IMR-90 (cell line): ENCODE measurements around the gene MRTFA. TPM values are rescaled to one million over a fixed set of nuclear protein-coding genes. Genes with fewer than 3 reads are reported as not detected.

Experiments used
- ATAC-seq: fragments of 200-7000 bp; cut with Tn5 transposase; 2 replicates; pipeline ENCODE4 v1.9.1; 2020; ENCODE audit warnings: low read depth, mild to moderate bottlenecking, moderate library complexity
- BruUV-seq: library from RNA; stranded (reverse); fragments of 400-500 nt; replicated peaks from 2 replicates; lab custom pipeline; 2021; lab: Mats Ljungman, UMichigan
- CTCF ChIA-PET: fragments of 300-600 bp; formaldehyde crosslinking; extraction: SDS; loops from one replicate; lab custom pipeline; 2021; ENCODE audit warnings: antibody characterized with exemption; lab: Yijun Ruan, JAX
- POLR2A ChIA-PET: fragments of 300-600 bp; sonication (Branson Sonifier 250); formaldehyde crosslinking; loops from one replicate; lab custom pipeline; 2022; ENCODE audit warnings: antibody characterized with exemption; ENCODE audit not compliant: unreplicated experiment; lab: Charles Lee
- DNase-seq: peaks from one replicate; pipeline ENCODE4 v3.0.0; 2013
- H2AFZ ChIP-seq: replicated peaks from 2 replicates; pipeline ENCODE3; 2013; ENCODE audit warnings: low read length, mild to moderate bottlenecking; ENCODE audit not compliant: poor library complexity
- H2AK5ac ChIP-seq: 2 replicates; pipeline ENCODE4 v1.6.1; 2013; ENCODE audit warnings: low read depth, low read length, inconsistent platforms
- H2AK9ac ChIP-seq: replicated peaks from 2 replicates; pipeline ENCODE3; 2013; ENCODE audit warnings: mild to moderate bottlenecking, low read depth, low read length, moderate library complexity; ENCODE audit not compliant: poor library complexity
- H2BK120ac ChIP-seq: 2 replicates; pipeline ENCODE4 v1.6.1; 2013; ENCODE audit warnings: low read depth, low read length, inconsistent platforms
- H2BK15ac ChIP-seq: 3 replicates; pipeline ENCODE4 v1.6.1; 2013; ENCODE audit warnings: low read depth, low read length, inconsistent platforms
- H2BK20ac ChIP-seq: 2 replicates; pipeline ENCODE4 v1.6.1; 2013; ENCODE audit warnings: low read depth, mild to moderate bottlenecking, inconsistent platforms, low read length, moderate library complexity
- H2BK5ac ChIP-seq: 2 replicates; pipeline ENCODE4 v1.6.1; 2013; ENCODE audit warnings: mild to moderate bottlenecking, low read depth, low read length, inconsistent platforms; ENCODE audit not compliant: poor library complexity, severe bottlenecking
- H3K14ac ChIP-seq: replicated peaks from 2 replicates; pipeline ENCODE4 v1.6.1; 2013; ENCODE audit warnings: low read depth, low read length, inconsistent platforms
- H3K18ac ChIP-seq: 2 replicates; pipeline ENCODE4 v1.6.1; 2013; ENCODE audit warnings: low read depth, low read length, control low read depth
- H3K23ac ChIP-seq: 2 replicates; pipeline ENCODE4 v1.6.1; 2013; ENCODE audit warnings: low read depth, low read length, inconsistent platforms
- H3K27ac ChIP-seq: 2 replicates; pipeline ENCODE4 v1.5.1; 2013; ENCODE audit warnings: mild to moderate bottlenecking, control low read depth, low read length; ENCODE audit not compliant: insufficient read depth
- H3K27me3 ChIP-seq: 2 replicates; pipeline ENCODE4 v1.6.1; 2013; ENCODE audit warnings: low read length; ENCODE audit not compliant: control insufficient read depth, insufficient read depth
- H3K36me3 ChIP-seq: 2 replicates; pipeline ENCODE4 v1.6.1; 2013; ENCODE audit warnings: low read length, mixed read lengths; ENCODE audit not compliant: control insufficient read depth, insufficient read depth
- H3K4ac ChIP-seq: 2 replicates; pipeline ENCODE4 v1.6.1; 2013; ENCODE audit warnings: low read depth, low read length, inconsistent platforms
- H3K4me1 ChIP-seq: 2 replicates; pipeline ENCODE4 v1.6.1; 2013; ENCODE audit warnings: low read length, mixed read lengths; ENCODE audit not compliant: control insufficient read depth, insufficient read depth
- H3K4me2 ChIP-seq: 2 replicates; pipeline ENCODE4 v1.6.1; 2013; ENCODE audit warnings: low read depth, mild to moderate bottlenecking, control low read depth, low read length, moderate library complexity
- H3K4me3 ChIP-seq: 2 replicates; pipeline ENCODE4 v1.5.1; 2013; ENCODE audit warnings: low read depth, mild to moderate bottlenecking, control low read depth, low read length, moderate library complexity; ENCODE audit not compliant: insufficient read depth
- H3K56ac ChIP-seq: 2 replicates; pipeline ENCODE4 v1.6.1; 2013; ENCODE audit warnings: low read length, inconsistent platforms; ENCODE audit not compliant: insufficient read depth; ENCODE audit errors: extremely low read depth
- H3K79me1 ChIP-seq, 2 experiments: 2 replicates each; pipeline ENCODE4 v1.6.1; 2013; ENCODE audit warnings: low read length in 2 of 2, inconsistent platforms in 1 of 2, low read depth in 1 of 2
- H3K9ac ChIP-seq: 2 replicates; pipeline ENCODE4 v1.6.1; 2013; ENCODE audit warnings: low read depth, low read length, control low read depth
- H3K9me1 ChIP-seq: 2 replicates; pipeline ENCODE4 v1.6.1; 2013; ENCODE audit warnings: low read length, inconsistent platforms; ENCODE audit not compliant: insufficient read depth
- H3K9me3 ChIP-seq: 2 replicates; pipeline ENCODE4 v1.6.1; 2013; ENCODE audit warnings: low read length; ENCODE audit not compliant: control insufficient read depth, insufficient read depth
- H4K20me1 ChIP-seq: 2 replicates; pipeline ENCODE4 v1.6.1; 2013; ENCODE audit warnings: low read length, inconsistent platforms; ENCODE audit not compliant: insufficient read depth
- H4K5ac ChIP-seq: 2 replicates; pipeline ENCODE4 v1.6.1; 2013; ENCODE audit warnings: mild to moderate bottlenecking, low read depth, low read length, control low read depth
- H4K8ac ChIP-seq, 2 experiments: 2 replicates each; pipeline ENCODE4 v1.6.1; 2013; ENCODE audit warnings: low read depth in 2 of 2, low read length in 2 of 2, control low read depth in 1 of 2, inconsistent platforms in 1 of 2
- H4K91ac ChIP-seq: 2 replicates; pipeline ENCODE4 v1.6.1; 2013; ENCODE audit warnings: low read depth, low read length, inconsistent platforms; ENCODE audit not compliant: insufficient read depth
- BHLHE40 ChIP-seq: fragments of 150-350 bp; IDR thresholded peaks from 2 replicates; pipeline ENCODE4 v1.6.1; 2016; ENCODE audit warnings: mild to moderate bottlenecking, low read depth, low read length
- CEBPB ChIP-seq: IDR thresholded peaks from 2 replicates; pipeline ENCODE4 v1.6.1; 2012; ENCODE audit warnings: low read depth, low read length, improper control_type of control experiment
- CTCF ChIP-seq: conservative IDR thresholded peaks from 2 replicates; pipeline ENCODE4 v1.5.1; 2012; ENCODE audit warnings: mild to moderate bottlenecking, low read depth, low read length, improper control_type of control experiment
- ELK1 ChIP-seq: fragments of 150-350 bp; IDR thresholded peaks from 2 replicates; pipeline ENCODE4 v1.6.1; 2016; ENCODE audit warnings: low read depth, mild to moderate bottlenecking, low read length, moderate library complexity, borderline replicate concordance
- FOS ChIP-seq: fragments of 150-350 bp; IDR thresholded peaks from 2 replicates; pipeline ENCODE4 v1.6.1; 2016; ENCODE audit warnings: low read depth, low read length
- MAZ ChIP-seq: IDR thresholded peaks from 2 replicates; pipeline ENCODE4 v1.6.1; 2012; ENCODE audit warnings: low read depth, mild to moderate bottlenecking, low read length, improper control_type of control experiment, moderate library complexity, borderline replicate concordance
- MXI1 ChIP-seq: IDR thresholded peaks from 2 replicates; pipeline ENCODE4 v1.6.1; 2012; ENCODE audit warnings: low read depth, mild to moderate bottlenecking, low read length, moderate library complexity, borderline replicate concordance
- NFE2L2 ChIP-seq: fragments of 150-350 bp; IDR thresholded peaks from 2 replicates; pipeline ENCODE4 v1.6.1; 2016; ENCODE audit warnings: low read depth, mild to moderate bottlenecking, low read length
- POLR2A ChIP-seq: IDR thresholded peaks from 2 replicates; pipeline ENCODE4 v1.6.1; 2012; ENCODE audit warnings: mild to moderate bottlenecking, low read depth, low read length
- RAD21 ChIP-seq: IDR thresholded peaks from 2 replicates; pipeline ENCODE4 v1.6.1; 2012; ENCODE audit warnings: low read length, improper control_type of control experiment
- RFX5 ChIP-seq: IDR thresholded peaks from 2 replicates; pipeline ENCODE4 v1.8.0; 2012; ENCODE audit warnings: low read depth, mild to moderate bottlenecking, low read length, moderate library complexity
- WGBS, 2 experiments: methylation state at CpG; one replicate each; pipeline versions ENCODE4 v1.1.5 to v1.1.7; 2013; ENCODE audit warnings: missing lambda C conversion rate in 2 of 2; ENCODE audit not compliant: insufficient read length in 1 of 2; ENCODE audit errors: extremely low coverage in 2 of 2; 5-methylcytosine and 5-hydroxymethylcytosine counted together
- dilution Hi-C: fragments of 300-500 bp; cut with HindIII; formaldehyde crosslinking; loops from one replicate; pipeline ENCODE4 v1.14.3; 2018; ENCODE audit warnings: low sequenced_read_pairs; ENCODE audit not compliant: unreplicated experiment
- in situ Hi-C: fragments of 300-500 bp; cut with MboI; formaldehyde crosslinking; loops from 3 replicates; pipeline ENCODE4 v1.14.3; 2019; ENCODE audit warnings: low sequenced_read_pairs, inconsistent platforms, mixed read lengths
- intact Hi-C: fragments of 100-400 bp; cut with micrococcal nuclease; formaldehyde crosslinking; loops from 2 replicates; pipeline ENCODE4 v1.10.0; 2022
- polyA plus RNA-seq, 3 experiments: library from polyadenylated mRNA; depleted of rRNA; stranded (reverse); fragments of >200 nt; gene quantifications; 2 replicates each; pipeline ENCODE4 v1.2.3, GENCODE V29; 2012; ENCODE audit warnings: low replicate concordance in 1 of 3
- total RNA-seq: library from RNA; depleted of rRNA; stranded (reverse); fragments of >200 nt; gene quantifications from 2 replicates; pipeline ENCODE4 v1.2.3, GENCODE V29; 2012

MRTFA gene
- total and polyA plus RNA-seq, 2 of the 4 experiments (the other 2 are of a cell fraction), result 12.5 to 17.2 TPM

- peaks cover 21% of the 10 kb centered on the region for H3K9me1 ChIP-seq
- H3K9me3 ChIP-seq, result no peaks in the 10 kb centered on the region
- H3K4me2 ChIP-seq, result no peak overlapping the region
- H3K14ac ChIP-seq, result no peak overlapping the region
- DNase-seq (no peak), ATAC-seq (no peak)
- no peak overlapping the region for H3K23ac ChIP-seq
- POLR2A ChIA-PET, result no interaction called here
- dilution Hi-C loops (no loop called here), in situ Hi-C loops (no loop called here), intact Hi-C loops (no loop called here)
- no peaks in the 10 kb centered on the region; the same call in 1 of the 2 replicates for H3K4me1 ChIP-seq
- peaks cover 31% of the 10 kb centered on the region for H4K20me1 ChIP-seq
- no peak overlapping the region for H4K91ac ChIP-seq
- no peak overlapping the region for H2BK5ac ChIP-seq
- CTCF ChIA-PET, result interaction anchor here (0.6 kb wide), 1 partner anchor 13 kb away, joined by 5 read pairs; no protein-coding TSS in a partner anchor
- H2BK15ac ChIP-seq, result no peak overlapping the region
- H2AFZ ChIP-seq, result no peak overlapping the region
- H2AK5ac ChIP-seq, result no peak overlapping the region
- H3K56ac ChIP-seq, result no peak overlapping the region
- no peak overlapping the region for H4K8ac ChIP-seq
- H3K4me3 ChIP-seq, result no peak overlapping the region
- BruUV-seq, result no TSS peak
- TF ChIP-seq CEBPB (no peak), BHLHE40 (no peak), NFE2L2 (no peak), MAZ (no peak), RFX5 (no peak), MXI1 (no peak), ELK1 (no peak), RAD21 (no peak), FOS (no peak), CTCF (no peak), POLR2A (no peak)
- 0 out of 2 replicates have a peak, but pooled peaks cover 1% of the 10 kb centered on the region for H3K36me3 ChIP-seq
- no peak overlapping the region for H3K27ac ChIP-seq
- H2AK9ac ChIP-seq, result no peak overlapping the region
- no peaks in the 10 kb centered on the region for H3K27me3 ChIP-seq
- no peak overlapping the region for H4K5ac ChIP-seq
- H3K79me1 ChIP-seq, result peaks cover 51 to 75% of the 10 kb centered on the region in 2 experiments
- 83 to 100% methylated on average over 2 to 3 of the region's 10 CpGs for WGBS, 2 experiments
- H2BK20ac ChIP-seq, result no peak overlapping the region
- no peak overlapping the region for H3K4ac ChIP-seq
- no peak overlapping the region for H2BK120ac ChIP-seq
- no peak overlapping the region for H3K9ac ChIP-seq
- no peak overlapping the region for H3K18ac ChIP-seq
Observed at GRCh38 chr22:40385036-40385782, 251.3 kb downstream of the MRTFA start.
